Measurements from ENCODE around the gene BLM. TPM values are rescaled to one million over a fixed set of nuclear protein-coding genes. Genes with fewer than 3 reads are reported as not detected.

BLM gene
- total RNA-seq, 1 donor from 2014 or later, result 5.1 TPM

DNA sequence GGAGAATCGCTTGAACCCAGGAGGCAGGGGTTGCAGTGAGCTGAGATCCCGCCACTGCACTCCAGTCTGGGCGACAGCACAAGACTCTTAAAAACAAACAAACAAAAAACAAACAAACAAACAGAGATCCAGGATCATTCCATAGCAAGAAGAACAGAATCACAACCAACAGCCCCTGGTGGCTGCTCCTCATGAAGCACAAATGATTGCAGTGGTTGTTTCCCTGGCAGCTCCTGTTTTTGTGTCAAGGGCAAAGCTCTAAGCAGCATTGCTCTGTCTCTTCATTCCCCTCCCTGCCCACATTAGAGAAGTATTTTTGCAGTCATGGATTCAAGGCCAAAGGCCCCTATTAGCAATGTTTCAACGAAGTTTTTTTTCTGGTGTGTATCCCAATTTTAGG is 25.8 kb upstream of the BLM start:
- DNase-seq (ENCODE audit: low read depth in 2 of 2), result no peak

DNA sequence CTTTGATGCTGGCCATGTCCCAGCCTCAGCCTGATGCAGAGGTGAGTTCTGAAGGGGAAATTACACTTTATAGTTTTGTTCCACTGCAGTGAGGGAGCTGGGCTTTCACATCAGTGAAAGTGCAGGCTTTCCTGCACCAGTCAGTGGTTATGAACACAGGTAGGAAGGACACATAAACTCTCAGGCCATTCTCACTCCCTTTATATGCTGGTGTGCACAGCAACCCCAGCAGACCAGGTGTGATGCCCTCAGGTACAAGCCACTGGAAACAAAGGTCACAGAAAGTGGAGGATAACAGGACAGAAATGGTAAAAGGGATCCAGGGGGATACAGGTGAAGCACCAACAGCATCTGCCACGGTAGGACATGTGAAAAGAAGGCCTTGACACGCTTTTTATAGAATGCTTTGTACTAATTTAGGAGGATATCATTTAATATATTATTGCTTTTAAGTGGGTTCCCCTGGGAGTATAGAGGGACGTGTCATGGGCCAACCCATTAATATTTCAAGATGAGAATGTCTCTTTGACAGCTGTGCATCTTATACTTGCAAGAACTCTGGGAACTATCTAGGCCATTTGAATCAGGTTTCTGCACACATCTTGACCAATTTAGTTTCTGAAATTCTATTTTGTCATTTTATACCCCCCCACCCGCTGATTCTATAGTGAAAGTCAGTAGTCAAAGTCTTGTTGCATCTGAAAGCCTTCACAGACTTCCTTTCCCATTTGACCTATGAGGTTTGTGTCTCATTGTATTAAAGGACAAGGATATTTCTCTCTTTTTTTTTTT is 25.0 kb upstream of the BLM start:
- DNase-seq (ENCODE audit: low read depth in 2 of 2), result no peak

DNA sequence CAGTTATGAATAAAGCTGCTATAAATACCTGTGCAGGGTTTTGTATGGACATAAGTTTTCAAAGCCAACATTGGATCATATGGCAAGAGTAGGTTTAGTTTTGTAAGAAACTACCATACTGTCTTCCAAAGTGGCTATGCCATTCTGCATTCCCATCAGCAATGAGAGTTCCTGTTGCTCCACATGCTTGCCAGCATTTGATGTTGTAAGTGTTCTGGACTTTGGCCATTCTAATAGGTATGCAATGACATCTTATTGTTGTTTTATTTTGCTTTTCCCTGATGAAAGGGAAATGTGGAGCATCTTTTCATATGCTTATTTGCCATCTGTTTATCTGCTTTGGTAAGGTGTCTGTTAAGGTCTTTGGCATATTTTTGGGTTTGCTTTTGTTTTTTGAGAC is 22.2 kb upstream of the BLM start:
- no peak for DNase-seq (ENCODE audit: low read depth in 2 of 2)

DNA sequence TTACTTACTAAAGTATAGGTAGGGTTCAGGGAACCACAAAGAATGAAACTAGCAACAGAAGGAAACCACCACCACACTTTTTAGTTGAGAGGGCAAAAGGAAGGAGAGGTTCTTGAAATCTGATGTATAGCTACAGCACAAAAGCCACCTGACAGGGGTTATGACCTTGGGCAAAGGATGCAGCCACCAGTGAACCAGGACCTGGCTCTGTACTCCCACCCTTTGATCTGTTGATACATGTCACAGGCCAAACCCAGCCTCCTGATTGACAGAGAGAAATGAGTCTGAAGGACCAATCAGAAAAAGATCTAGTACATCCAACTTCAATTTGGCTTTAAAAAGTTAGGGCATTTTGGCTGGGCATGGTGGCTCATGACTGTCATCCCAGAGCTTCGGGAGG is 20.0 kb upstream of the BLM start:
- no peak for DNase-seq (ENCODE audit: low read depth in 2 of 2)

DNA sequence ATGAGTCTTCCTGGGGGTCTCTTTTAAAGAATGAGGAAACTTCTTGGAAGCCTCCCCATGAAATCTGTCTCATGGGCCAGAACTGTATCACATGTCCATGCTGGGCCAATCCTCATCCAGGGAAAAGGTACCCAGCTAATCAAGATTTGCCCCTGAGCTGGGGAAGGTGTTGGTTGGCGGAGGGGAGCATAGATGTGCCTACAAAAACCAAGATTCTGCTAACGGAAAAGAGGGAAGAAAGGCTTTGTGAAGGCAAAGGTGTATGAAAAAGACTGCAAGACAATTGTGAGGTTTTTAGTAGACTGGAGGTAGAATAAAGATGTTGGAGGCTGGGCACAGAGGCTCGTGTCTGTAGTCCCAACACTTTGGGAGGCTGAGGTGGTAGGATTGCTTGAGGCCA is 18.5 kb upstream of the BLM start:
- no peak for DNase-seq (ENCODE audit: low read depth in 2 of 2)

DNA sequence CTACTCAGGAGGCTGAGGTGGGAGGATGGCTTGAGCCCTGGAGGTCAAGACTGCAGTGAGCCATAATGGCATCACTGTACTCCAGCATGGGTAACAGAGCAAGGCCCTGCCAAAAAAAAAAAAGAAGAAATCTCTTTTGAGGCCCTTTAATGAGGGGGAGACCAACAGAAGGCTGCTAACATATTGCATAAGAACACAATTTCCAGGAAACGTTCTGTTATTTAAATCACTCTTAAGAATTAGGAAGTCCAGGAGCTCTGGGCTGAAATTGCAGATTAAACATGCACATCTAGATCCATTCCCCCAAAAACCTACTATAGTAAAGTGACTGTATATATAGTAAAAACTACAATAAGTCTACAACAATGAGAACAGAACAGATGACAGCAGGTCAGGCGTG is 16.1 kb upstream of the BLM start:
- no peak for DNase-seq (ENCODE audit: low read depth in 2 of 2)

DNA sequence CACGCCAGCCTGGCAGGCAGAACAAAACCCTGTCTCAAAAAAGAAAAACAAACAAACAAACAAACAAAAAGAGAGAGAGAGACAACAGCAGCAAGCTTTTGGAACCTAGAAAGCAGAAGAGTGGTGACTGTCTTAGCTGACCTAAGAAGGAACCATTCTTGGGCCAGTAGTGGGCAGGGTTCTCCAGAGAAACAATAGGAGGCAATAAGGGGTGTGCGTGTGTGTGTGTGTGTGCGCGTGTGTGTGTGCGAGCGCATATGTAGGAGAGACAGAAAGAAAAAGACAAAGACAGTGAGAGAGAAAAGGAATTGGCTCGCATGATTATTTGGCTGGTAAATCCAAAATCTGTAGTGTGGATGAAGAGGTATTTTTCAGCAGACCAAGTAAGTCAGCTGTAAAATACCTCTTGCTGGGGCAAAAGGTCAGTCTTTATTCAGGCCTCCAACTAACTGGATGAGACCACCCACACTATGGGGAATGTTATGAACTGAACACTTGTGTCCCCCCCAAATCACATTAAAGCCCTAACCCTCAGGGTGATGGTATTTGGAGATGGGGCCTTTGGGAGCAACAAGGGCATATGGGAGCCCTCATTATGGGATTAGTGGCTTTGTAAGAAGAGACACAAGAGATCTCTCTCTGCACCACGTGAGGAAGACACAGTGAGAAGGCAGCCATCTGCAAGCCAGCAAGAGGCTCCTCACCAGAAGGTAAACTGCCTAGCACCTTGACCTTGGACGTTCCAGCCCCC is 15.1 kb upstream of the BLM start:
- peak in 1 of 2 donors; percentile 25 for DNase-seq (ENCODE audit: low read depth in 2 of 2)

DNA sequence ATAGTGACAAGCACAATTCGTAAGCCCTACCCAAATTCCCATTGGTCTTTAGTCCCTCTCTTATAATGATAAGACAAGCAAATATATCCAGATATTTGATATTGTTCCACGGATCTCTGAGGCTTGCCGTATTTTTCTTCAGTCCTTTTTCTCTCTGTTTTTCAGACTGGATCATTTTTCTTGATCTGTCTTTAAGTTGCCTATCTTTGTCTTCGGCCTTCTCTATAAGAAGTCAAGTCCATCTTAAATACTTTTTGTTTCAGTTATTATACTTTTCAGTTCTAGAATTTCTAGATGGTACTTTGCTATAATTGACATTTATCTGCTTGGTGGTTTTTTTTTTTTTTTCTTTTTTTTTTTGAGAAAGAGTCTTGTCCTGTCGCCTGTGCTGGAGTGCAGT is 13.7 kb upstream of the BLM start:
- no peak for DNase-seq (ENCODE audit: low read depth in 2 of 2)

DNA sequence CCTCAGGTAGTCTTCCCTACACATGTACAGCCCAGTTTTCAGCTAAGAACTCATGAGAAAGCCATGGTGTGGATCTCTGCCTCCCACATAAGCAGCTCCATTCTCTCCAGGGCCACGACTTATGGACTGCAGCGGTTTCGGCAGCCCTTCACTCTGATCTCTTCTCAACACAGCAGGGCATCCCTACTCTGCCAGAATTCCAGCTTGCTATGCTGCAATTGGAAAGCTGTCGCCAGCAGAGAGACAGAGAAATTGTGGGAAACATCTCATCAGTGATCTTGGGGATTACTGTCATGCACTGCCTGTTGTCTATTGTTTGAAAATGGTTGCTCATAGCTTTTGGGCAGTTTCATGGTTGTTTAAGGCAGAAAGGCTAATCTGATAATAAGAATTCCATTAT is 11.9 kb upstream of the BLM start:
- DNase-seq (ENCODE audit: low read depth in 2 of 2), result no peak

DNA sequence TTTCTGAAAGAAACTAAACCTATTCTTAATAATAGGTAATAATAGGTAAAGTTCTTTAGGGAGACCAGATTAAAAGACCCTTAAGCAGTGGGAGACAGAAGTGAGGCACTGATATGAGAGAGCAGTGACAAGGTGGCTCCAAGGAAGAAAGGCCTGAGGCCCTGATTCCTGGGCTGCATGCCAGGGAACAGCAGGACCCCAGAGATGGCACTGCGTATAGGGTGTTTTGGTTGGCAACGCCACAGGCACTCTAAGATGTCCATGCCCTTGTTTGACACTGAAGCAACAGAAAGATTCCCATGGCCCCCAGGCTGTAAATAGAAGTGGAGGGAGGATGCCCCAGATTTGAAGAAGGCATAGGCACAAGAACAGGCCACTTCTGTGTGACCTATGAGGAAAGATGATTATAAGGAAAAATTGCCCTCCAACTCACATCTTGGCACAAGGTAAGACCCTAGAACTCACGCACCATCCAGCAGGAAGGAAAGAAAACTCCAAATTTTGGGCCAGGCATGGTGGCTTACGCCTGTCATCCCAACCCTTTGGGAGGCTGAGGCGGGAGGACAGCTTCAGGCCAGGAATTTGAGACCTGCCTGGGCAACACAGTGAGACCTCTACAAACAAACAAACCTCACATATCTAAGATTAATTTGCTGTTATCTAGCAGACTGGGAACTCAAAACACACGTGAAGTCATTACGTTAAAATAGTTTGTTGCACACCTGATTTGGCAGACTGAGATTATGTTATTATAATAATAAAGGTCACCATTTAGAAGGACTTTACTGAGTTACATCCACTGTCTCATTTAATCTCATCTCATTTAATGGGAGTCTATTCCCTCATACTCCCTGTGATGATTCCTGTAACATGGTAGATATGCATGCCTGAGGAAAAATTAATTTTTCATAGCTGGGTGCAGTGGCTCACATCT is 10.5 kb upstream of the BLM start:
- no peak for DNase-seq (ENCODE audit: low read depth in 2 of 2)

DNA sequence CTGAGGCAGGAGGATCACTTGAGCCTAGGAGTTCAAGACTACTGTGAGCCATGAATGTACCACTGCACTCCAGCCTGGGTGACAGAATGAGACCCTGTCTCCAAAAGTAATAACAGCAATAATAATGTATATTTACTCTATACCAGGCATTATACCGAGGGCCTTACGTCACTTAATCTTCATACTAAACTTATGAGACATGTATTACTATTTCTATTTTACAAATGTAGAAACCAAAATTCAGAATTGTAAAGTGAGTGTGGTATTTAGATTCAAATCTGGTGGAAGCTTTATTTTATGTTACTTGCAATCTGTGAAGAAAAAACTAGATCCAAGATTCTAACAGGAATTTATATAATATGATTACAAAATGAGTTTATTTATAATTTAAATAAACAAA is 9.7 kb upstream of the BLM start:
- no peak for DNase-seq (ENCODE audit: low read depth in 2 of 2)

DNA sequence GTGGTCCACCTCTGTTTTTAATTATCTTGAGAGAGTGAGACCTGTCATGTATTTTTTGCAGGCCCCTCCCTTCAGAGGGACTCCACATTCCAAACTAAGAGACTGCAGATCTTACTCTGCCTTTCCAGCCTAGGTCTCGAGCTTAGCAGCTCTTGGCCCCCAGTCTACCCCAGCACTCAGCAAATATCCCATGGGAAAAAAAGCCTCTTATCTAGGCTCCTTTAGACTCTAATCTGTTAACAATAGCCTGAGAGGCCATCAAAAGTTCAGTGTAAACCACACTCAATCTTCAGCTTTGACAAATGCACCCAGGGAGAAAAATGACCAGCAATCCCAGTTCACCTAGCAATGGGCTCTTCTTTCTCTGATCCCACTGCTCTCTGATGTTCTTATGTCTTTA is 8.6 kb upstream of the BLM start:
- no peak for DNase-seq (ENCODE audit: low read depth in 2 of 2)

DNA sequence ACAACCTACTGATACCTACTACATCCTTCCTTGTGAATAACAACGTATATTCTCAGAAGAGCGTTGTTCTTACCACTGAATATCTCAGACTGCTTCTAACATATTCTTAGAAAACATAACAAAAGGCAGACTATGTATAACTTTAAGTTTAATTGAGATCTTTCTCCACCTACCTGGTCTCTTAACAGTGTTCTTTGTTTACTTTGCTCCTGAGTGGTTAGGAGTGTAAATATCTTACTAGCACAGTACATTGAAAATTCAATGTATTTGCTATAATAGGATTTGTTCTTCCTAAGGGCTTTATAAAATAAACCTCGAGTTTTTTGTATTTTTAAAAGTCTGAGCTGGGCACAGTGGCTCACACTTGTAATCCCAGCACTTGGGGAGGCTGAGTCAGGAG is 7.9 kb upstream of the BLM start:
- no peak for DNase-seq (ENCODE audit: low read depth in 2 of 2)

DNA sequence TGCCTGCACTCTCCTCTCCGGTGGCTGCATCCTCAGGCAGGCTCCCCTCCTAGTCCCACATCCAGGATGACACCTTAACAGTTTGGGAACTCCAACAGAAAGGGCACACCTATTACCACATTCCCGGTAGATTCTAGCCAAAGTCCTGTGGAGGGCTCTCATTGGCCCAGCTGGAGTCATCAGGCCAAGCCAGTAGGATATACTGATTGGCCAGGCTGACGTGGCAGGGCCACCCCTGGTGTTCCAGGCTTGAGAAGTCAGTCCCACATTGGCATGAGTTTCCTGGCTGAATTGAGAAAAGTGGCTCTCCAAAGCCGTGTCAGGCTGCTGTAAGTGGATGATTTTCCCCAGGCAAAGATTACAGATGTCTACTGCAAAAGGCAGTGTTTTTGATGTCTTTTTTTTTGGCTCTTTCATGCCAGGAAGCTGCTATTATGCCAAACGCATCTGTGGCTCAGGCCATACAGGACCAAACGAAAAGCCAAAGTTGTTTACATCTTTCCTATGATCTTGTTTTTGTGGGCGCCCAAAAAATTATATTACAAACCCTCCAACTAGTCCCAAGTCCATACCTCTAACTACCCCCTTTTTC is 6.6 kb upstream of the BLM start:
- DNase-seq (ENCODE audit: low read depth in 2 of 2), result no peak

DNA sequence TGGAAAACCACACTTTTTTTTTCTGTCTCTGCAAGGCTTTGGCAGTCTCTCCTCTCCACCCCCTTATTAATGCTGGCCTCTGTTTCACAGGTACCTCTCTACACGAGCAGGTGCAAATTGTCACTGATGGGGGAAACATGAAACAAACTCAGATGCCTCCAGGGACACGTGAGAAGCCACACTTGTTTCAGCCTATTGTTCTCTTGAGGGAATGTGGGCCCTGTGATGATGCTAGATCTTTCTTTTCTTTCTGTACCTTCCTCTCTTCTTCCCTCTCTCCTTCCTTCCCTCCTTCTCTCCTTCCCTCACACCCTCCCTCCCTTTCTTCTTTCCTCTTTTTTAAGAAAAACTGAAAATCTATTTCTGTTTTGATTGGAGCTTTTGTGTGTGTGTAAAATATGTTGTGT is 5.7 kb upstream of the BLM start:
- no peak for DNase-seq (ENCODE audit: low read depth in 2 of 2)

DNA sequence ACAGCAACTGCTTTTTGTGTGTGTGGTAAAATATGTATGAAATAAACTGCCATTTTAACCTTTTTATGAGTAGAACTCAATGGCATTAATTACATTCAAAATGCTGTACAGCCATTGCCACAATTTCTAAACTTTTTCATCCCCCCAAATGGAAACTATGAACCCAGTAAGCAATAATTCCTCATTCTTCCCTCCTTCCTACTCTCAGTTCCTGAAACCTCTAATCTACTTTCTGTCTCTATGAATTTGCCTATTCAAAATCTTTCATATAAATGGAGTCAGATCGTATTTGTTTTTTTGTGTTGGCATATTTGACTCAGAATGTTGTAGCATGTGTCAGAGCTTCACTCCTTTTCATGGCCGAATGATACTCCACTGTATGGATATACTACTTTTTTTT is 5.3 kb upstream of the BLM start:
- DNase-seq (ENCODE audit: low read depth in 2 of 2), result no peak

DNA sequence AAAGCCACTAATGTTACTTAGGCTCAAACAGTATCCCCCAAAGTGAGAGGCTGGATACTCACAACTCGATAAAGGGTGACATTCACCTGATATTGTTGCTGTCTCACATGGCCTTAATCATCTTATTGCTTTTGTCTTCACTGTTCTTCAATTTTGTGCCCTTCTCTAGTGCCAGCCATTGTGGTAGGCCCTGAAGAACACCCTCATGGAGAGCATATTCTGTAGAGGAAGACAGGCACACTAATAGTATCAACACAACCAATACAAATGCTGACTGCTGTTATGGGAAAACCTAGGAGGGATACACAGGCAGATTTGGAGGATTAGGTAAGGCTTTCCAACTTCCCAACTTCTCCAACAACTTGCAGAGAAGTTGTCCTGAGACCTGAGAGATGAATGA is 4.1 kb upstream of the BLM start:
- no peak for DNase-seq (ENCODE audit: low read depth in 2 of 2)

DNA sequence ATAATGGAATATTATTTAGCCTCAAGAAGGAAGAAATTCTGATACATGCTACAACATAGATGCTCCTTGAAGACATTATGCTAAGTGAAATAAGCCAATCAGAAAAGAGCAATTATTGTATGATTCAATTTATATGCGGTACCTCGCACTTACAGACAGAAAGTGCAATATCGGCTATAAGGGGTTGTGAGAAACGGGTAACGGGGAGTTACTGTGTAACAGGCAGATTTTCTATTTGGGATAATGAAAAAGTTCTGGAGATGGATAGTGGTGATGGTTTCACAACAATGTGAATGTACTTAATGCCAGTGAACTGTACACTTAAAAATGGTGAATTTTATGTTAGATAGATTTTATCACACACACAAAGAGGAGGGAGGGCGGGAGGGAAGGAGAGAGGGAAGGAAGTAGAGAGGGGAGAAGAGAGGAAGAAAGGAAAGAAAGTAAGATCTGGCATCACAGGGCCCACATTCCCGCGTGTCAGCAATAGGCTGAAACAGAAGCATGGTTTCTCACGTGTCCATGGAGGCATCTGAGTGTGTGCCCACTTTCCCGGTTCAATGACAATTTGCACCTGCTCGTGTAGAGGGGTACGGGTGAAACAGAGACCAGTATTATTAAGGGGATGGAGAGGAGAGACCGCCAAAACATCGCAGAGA is 700 bp upstream of the BLM start:
- DNase-seq (ENCODE audit: low read depth in 2 of 2), result no peak

DNA sequence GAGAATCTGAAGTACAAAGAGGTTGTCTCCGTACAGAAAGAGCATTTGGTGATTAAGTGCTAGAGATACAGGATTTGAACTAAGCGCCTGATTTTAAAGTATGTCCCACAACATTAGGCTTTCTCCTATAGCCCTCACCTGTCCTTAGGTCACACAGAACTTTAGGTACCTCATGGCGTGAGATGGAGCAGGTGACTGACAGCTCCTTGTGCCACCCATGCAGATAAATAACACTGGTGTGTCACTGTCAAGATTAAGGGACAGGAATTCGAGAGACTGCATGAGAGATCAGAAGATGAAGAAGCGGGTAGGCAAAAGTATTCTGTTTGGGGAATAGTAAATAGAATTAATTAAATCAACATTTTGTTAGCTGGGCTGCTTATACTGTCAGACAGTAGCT is 1.1 kb downstream of the BLM start:
- no peak for DNase-seq (ENCODE audit: low read depth in 2 of 2)

DNA sequence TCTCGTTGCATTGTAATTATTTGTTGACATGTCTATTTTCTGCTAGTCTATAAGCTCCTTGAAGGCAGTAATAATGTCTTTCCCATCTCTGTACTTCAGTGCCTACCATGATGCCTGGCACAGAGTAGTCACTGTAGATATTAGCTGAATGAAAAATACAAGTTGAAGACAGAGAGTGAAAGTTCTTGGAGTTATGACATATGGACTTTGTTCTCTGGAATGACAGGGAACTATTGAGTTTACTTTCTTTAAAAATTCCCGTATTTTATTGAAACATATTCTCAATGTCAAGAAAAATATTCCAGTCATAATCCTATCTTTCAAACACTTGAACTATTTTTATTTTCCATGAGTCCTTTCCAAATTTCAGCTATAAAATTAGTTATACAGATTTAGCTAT is 3.0 kb downstream of the BLM start:
- DNase-seq (ENCODE audit: low read depth in 2 of 2), result no peak

DNA sequence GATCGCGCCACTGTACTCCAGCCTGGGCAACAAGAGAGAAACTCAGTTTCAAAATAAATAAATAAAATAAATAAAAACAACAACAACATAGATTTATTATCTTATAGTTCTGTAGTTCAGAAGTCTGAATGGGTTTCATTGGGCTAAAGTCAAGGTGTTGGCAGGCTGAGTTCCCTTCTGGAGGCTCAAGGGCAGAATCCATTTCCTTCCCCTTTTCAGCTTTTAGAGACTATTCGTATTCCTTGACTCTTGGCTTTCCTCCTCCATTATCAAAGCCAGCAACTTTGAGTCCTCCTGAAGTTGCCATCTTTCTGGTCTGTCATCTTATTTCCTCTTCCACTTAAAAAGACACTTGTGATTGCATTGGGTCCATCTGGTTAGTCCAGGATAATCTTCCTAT is 12.1 kb downstream of the BLM start:
- DNase-seq (ENCODE audit: low read depth in 2 of 2), result no peak
